HEK293 (cell line): ENCODE measurements around the gene CTBP2.

Experiments used
- CTCF ChIA-PET: fragments of 350-600 bp; formaldehyde crosslinking; extraction: SDS; loops from one replicate; lab custom pipeline; 2021; ENCODE audit warnings: antibody characterized with exemption; lab: Yijun Ruan, JAX
- POLR2A ChIA-PET: fragments of 300-600 bp; formaldehyde crosslinking; extraction: SDS; loops from one replicate; lab custom pipeline; 2020; ENCODE audit warnings: antibody characterized with exemption, inconsistent platforms; lab: Yijun Ruan, JAX
- H3K27ac ChIP-seq: fragments of 200-500 bp; sonication (Bioruptor generic); 2 replicates; pipeline ENCODE4 v1.5.1; 2014; ENCODE audit warnings: low read depth, low read length, control low read depth, inconsistent platforms; ENCODE audit errors: extremely low read depth
- H3K36me3 ChIP-seq, 2 experiments: fragments of 200-500 bp in 1 of 2; sonication (Bioruptor generic) in 1 of 2; 1 replicate in 1 of 2; 2 replicates in 1 of 2; pipeline ENCODE4 v1.5.1; 2014 to 2017; ENCODE audit warnings: inconsistent platforms in 2 of 2, low read length in 2 of 2; ENCODE audit not compliant: control insufficient read depth in 2 of 2, insufficient read depth in 1 of 2
- H3K4me1 ChIP-seq: fragments of 200-500 bp; sonication (Bioruptor generic); 2 replicates; pipeline ENCODE4 v1.5.1; 2014; ENCODE audit warnings: mild to moderate bottlenecking, low read length, inconsistent platforms; ENCODE audit not compliant: control insufficient read depth, insufficient read depth
- H3K4me3 ChIP-seq: 2 replicates; pipeline ENCODE4 v1.5.1; 2011; ENCODE audit warnings: low read depth, mild to moderate bottlenecking, control low read depth, low read length, moderate library complexity
- H3K9me3 ChIP-seq: fragments of 200-500 bp; sonication (Bioruptor generic); 2 replicates; pipeline ENCODE4 v1.5.1; 2014; ENCODE audit warnings: low read depth, low read length, inconsistent platforms; ENCODE audit not compliant: control insufficient read depth, insufficient read depth
- PRDM6 ChIP-seq: fragments of 450-650 bp; formaldehyde crosslinking; IDR thresholded peaks from 2 replicates; pipeline ENCODE4 v1.5.1; 2017; ENCODE audit warnings: missing biosample characterization, missing genetic modification characterization
- SALL2 ChIP-seq: fragments of 450-650 bp; formaldehyde crosslinking; IDR thresholded peaks from 2 replicates; pipeline ENCODE4 v1.5.0; 2017; ENCODE audit warnings: missing biosample characterization, mild to moderate bottlenecking, missing genetic modification characterization, borderline replicate concordance
- SCRT1 ChIP-seq: fragments of 450-650 bp; formaldehyde crosslinking; IDR thresholded peaks from 2 replicates; pipeline ENCODE4 v1.5.1; 2016; ENCODE audit warnings: missing biosample characterization, missing genetic modification characterization, borderline replicate concordance
- SP2 ChIP-seq: fragments of 450-650 bp; formaldehyde crosslinking; IDR thresholded peaks from 2 replicates; pipeline ENCODE4 v1.5.1; 2016; ENCODE audit warnings: missing biosample characterization, missing genetic modification characterization
- ZBTB26 ChIP-seq: fragments of 450-650 bp; formaldehyde crosslinking; optimal IDR thresholded peaks from 2 replicates; pipeline ENCODE3; 2016; ENCODE audit warnings: missing biosample characterization, mild to moderate bottlenecking, missing genetic modification characterization
- ZBTB48 ChIP-seq: fragments of 450-650 bp; formaldehyde crosslinking; IDR thresholded peaks from 2 replicates; pipeline ENCODE4 v1.5.1; 2016; ENCODE audit warnings: missing biosample characterization, missing genetic modification characterization
- ZEB2 ChIP-seq: fragments of 450-650 bp; formaldehyde crosslinking; IDR thresholded peaks from 2 replicates; pipeline ENCODE4 v1.5.1; 2016; ENCODE audit warnings: missing biosample characterization, missing genetic modification characterization
- ZNF19 ChIP-seq: fragments of 450-650 bp; formaldehyde crosslinking; IDR thresholded peaks from 2 replicates; pipeline ENCODE4; 2016; ENCODE audit warnings: missing biosample characterization, missing genetic modification characterization, low read depth
- ZNF2 ChIP-seq: fragments of 450-650 bp; formaldehyde crosslinking; IDR thresholded peaks from 2 replicates; pipeline ENCODE4 v1.5.1; 2016; ENCODE audit warnings: missing biosample characterization, missing genetic modification characterization
- ZNF223 ChIP-seq: fragments of 450-650 bp; formaldehyde crosslinking; IDR thresholded peaks from 2 replicates; pipeline ENCODE4 v1.5.1; 2016; ENCODE audit warnings: missing biosample characterization, missing genetic modification characterization
- ZNF354C ChIP-seq: fragments of 450-650 bp; formaldehyde crosslinking; IDR thresholded peaks from 2 replicates; pipeline ENCODE4 v1.5.1; 2016; ENCODE audit warnings: missing biosample characterization, missing genetic modification characterization, low read depth, borderline replicate concordance
- ZNF416 ChIP-seq: fragments of 450-650 bp; formaldehyde crosslinking; IDR thresholded peaks from 2 replicates; pipeline ENCODE4 v1.5.1; 2016; ENCODE audit warnings: missing biosample characterization, missing genetic modification characterization
- ZNF426 ChIP-seq: fragments of 450-650 bp; formaldehyde crosslinking; IDR thresholded peaks from 2 replicates; pipeline ENCODE4 v1.5.1; 2017; ENCODE audit warnings: missing biosample characterization, missing genetic modification characterization, mild to moderate bottlenecking, inconsistent platforms, moderate library complexity
- ZNF48 ChIP-seq: fragments of 450-650 bp; formaldehyde crosslinking; IDR thresholded peaks from 2 replicates; pipeline ENCODE4 v1.5.1; 2016; ENCODE audit warnings: missing biosample characterization, missing genetic modification characterization
- ZNF544 ChIP-seq: fragments of 450-650 bp; formaldehyde crosslinking; IDR thresholded peaks from 2 replicates; pipeline ENCODE4 v1.5.0; 2017; ENCODE audit warnings: missing biosample characterization, missing genetic modification characterization
- ZNF548 ChIP-seq: fragments of 450-650 bp; formaldehyde crosslinking; IDR thresholded peaks from 2 replicates; pipeline ENCODE4 v1.5.1; 2016; ENCODE audit warnings: missing biosample characterization, missing genetic modification characterization
- ZNF561 ChIP-seq: fragments of 450-650 bp; IDR thresholded peaks from 2 replicates; pipeline ENCODE4 v1.5.1; 2018; ENCODE audit warnings: missing biosample characterization, missing genetic modification characterization, borderline replicate concordance
- ZNF660 ChIP-seq: fragments of 450-650 bp; IDR thresholded peaks from 2 replicates; pipeline ENCODE4 v1.5.1; 2018; ENCODE audit warnings: missing biosample characterization, mild to moderate bottlenecking, missing genetic modification characterization
- ZNF768 ChIP-seq: fragments of 450-650 bp; formaldehyde crosslinking; IDR thresholded peaks from 2 replicates; pipeline ENCODE4 v1.5.1; 2018; ENCODE audit warnings: missing biosample characterization, mild to moderate bottlenecking, missing genetic modification characterization
- ZSCAN18 ChIP-seq: fragments of 450-650 bp; formaldehyde crosslinking; IDR thresholded peaks from 2 replicates; pipeline ENCODE4 v1.5.1; 2016; ENCODE audit warnings: missing biosample characterization, missing genetic modification characterization
- TF ChIP-seq, protein P1 (sequence below): fragments of 450-650 bp; formaldehyde crosslinking; IDR thresholded peaks from 2 replicates; pipeline ENCODE4 v1.5.1; 2016; ENCODE audit warnings: missing biosample characterization, missing genetic modification characterization
- TF ChIP-seq, protein P2 (sequence below): sonication (generic); formaldehyde crosslinking; IDR thresholded peaks from 2 replicates; pipeline ENCODE4 v1.8.1; 2022; ENCODE audit warnings: mild to moderate bottlenecking, moderate library complexity, missing genetic modification reagents

Gene CTBP2

DNA sequence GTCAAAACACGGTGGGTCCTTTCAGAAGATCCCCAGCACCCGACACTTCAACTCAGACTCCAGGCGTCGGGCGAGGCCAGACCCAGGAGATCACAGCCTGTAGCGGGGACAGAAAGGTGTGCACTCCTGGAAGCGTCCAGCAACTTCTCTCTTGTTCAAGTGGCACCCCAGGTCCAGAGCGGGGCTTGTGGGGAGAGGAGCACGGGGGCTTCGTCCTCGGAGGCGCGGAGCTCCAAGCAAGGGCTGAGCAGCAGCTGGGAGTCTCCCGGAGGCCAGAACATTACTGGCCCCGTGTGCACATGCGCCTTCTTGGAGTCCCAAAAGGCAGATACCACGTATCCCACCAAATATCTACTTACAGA, 163.5 kb downstream of the CTBP2 start (continued):
- TF ChIP-seq ZBTB48: no peak
- no peak for TF ChIP-seq PRDM6 (tag by site-specific recombination)
- no peak for TF ChIP-seq ZNF561

- no peak overlapping the region for H3K27ac ChIP-seq
- CTCF ChIA-PET: interaction anchor here (0.6 kb wide), 1 partner anchor 648 kb away, joined by 3 read pairs; no protein-coding TSS in a partner anchor
Measured at GRCh38 chr10:124996127-124996853, 164.1 kb downstream of the CTBP2 start.

DNA sequence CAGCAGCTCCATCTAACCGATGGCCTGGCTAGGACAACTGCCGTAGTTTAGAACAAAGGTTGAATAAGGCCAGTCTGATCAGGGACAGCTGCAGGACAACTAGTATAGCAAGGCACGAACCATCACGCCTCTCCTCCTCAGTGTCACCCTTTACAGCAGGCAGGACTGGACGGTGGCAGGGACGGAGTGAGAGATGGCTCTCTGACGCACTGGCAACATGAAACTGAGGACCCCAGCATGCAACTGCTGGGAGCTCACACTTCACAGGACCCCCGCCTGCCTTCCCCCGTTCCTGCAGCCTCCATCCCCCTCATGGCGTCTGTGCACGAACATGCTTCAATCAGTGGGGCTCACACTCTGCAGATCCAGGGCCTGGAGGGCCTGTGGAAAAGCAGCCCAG, 164.8 kb downstream of the CTBP2 start:
- ChIA-PET POLR2A (no interaction called here), CTCF (no interaction called here)
- peaks cover 17 to 96% of the 10 kb centered on the region in 2 experiments for H3K36me3 ChIP-seq
- H3K4me1 ChIP-seq: no peaks in the 10 kb centered on the region
- no peak overlapping the region for H3K4me3 ChIP-seq
- no peak overlapping the region for H3K27ac ChIP-seq
- no peak for TF ChIP-seq ZNF416 (tag by site-specific recombination)
- no peak for TF ChIP-seq ZEB2 (tag by site-specific recombination)
- TF ChIP-seq ZBTB48: no peak
- no peak for TF ChIP-seq SALL2 (tag by site-specific recombination)
- no peak for TF ChIP-seq ZNF426
- TF ChIP-seq ZBTB26 (tag by site-specific recombination): no peak
- TF ChIP-seq ZNF660: no peak
- no peak for TF ChIP-seq ZNF544 (tag by site-specific recombination)
- TF ChIP-seq ZNF223: no peak
- TF ChIP-seq ZNF548 (tag by site-specific recombination): no peak
- no peak for TF ChIP-seq ZSCAN18 (tag by site-specific recombination)
- no peak for TF ChIP-seq ZNF48 (tag by site-specific recombination)
- no peak for TF ChIP-seq ZNF19 (tag by site-specific recombination)
- TF ChIP-seq SCRT1 (tag by site-specific recombination): no peak
- TF ChIP-seq ZNF2 (tag by site-specific recombination): no peak
- TF ChIP-seq ZNF768 (tag by site-specific recombination): no peak
- TF ChIP-seq, protein P1, sequence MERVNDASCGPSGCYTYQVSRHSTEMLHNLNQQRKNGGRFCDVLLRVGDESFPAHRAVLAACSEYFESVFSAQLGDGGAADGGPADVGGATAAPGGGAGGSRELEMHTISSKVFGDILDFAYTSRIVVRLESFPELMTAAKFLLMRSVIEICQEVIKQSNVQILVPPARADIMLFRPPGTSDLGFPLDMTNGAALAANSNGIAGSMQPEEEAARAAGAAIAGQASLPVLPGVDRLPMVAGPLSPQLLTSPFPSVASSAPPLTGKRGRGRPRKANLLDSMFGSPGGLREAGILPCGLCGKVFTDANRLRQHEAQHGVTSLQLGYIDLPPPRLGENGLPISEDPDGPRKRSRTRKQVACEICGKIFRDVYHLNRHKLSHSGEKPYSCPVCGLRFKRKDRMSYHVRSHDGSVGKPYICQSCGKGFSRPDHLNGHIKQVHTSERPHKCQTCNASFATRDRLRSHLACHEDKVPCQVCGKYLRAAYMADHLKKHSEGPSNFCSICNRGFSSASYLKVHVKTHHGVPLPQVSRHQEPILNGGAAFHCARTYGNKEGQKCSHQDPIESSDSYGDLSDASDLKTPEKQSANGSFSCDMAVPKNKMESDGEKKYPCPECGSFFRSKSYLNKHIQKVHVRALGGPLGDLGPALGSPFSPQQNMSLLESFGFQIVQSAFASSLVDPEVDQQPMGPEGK (tag by site-specific recombination): no peak
- H3K9me3 ChIP-seq: no peaks in the 10 kb centered on the region

More at GRCh38 chr10:124996127-124996853, 164.1 kb downstream of the CTBP2 start:
- Histone ChIP-seq H3K4me3 (no peak overlapping the region), H3K4me1 (no peaks in the 10 kb centered on the region), H3K9me3 (no peaks in the 10 kb centered on the region), H3K36me3 (peaks cover 13 to 95% of the 10 kb centered on the region in 2 experiments)
- POLR2A ChIA-PET: no interaction called here
- TF ChIP-seq, protein P2, sequence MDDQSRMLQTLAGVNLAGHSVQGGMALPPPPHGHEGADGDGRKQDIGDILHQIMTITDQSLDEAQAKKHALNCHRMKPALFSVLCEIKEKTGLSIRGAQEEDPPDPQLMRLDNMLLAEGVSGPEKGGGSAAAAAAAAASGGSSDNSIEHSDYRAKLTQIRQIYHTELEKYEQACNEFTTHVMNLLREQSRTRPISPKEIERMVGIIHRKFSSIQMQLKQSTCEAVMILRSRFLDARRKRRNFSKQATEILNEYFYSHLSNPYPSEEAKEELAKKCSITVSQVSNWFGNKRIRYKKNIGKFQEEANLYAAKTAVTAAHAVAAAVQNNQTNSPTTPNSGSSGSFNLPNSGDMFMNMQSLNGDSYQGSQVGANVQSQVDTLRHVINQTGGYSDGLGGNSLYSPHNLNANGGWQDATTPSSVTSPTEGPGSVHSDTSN: no peak
- TF ChIP-seq ZNF354C (tag by site-specific recombination) (no peak), SP2 (tag by site-specific recombination) (no peak)
